HepG2 (cell line): ENCODE measurements around the gene ZC3H15. TPM values are rescaled to one million over a fixed set of nuclear protein-coding genes. Genes with fewer than 3 reads are reported as not detected.

Source experiments
- ATAC-seq: fragments of 200-7000 bp; cut with Tn5 transposase; 3 replicates; pipeline ENCODE4 v1.9.1; 2020; ENCODE audit warnings: mild to moderate bottlenecking, moderate library complexity
- BruUV-seq: library from RNA; stranded (reverse); fragments of 400-500 nt; replicated peaks from 2 replicates; lab custom pipeline; 2021; lab: Mats Ljungman, UMichigan
- CTCF ChIA-PET: fragments of 300-600 bp; formaldehyde crosslinking; extraction: SDS; loops from one replicate; lab custom pipeline; 2021; ENCODE audit warnings: low total read pairs, inconsistent platforms, low intra/inter-chr PET ratio; lab: Yijun Ruan, JAX
- POLR2A ChIA-PET: fragments of 350-600 bp; sonication (Branson Sonifier 250); formaldehyde crosslinking; loops from one replicate; lab custom pipeline; 2020; ENCODE audit warnings: antibody characterized with exemption, inconsistent platforms; lab: Yijun Ruan, JAX
- DNase-seq: peaks from one replicate; pipeline ENCODE4 v3.0.0-alpha.2; 2015; ENCODE audit warnings: low spot score
- FAIRE-seq: peaks from 3 replicates; lab custom pipeline; 2011; peaks lifted over from hg19 to GRCh38; lab: Jason Lieb, UNC
- H2AFZ ChIP-seq: one replicate; pipeline ENCODE4 v1.6.1; 2011; ENCODE audit warnings: low read length, inconsistent platforms
- H3K27ac ChIP-seq: fragments of 300-600 bp; 3 replicates; pipeline ENCODE4 v1.8.0; 2011; ENCODE audit warnings: mixed run types, mild to moderate bottlenecking, mixed read lengths, low read length, inconsistent platforms; ENCODE audit not compliant: insufficient read depth; ENCODE audit errors: extremely low read length
- H3K27me3 ChIP-seq, 2 experiments: fragments of 200-600 bp in 1 of 2; 2 replicates in 1 of 2; 3 replicates in 1 of 2; pipeline versions ENCODE4 v1.6.0 to v1.8.0; 2011; ENCODE audit warnings: low read length in 2 of 2, mild to moderate bottlenecking in 2 of 2, moderate library complexity in 2 of 2, inconsistent platforms in 1 of 2; ENCODE audit not compliant: insufficient read depth in 2 of 2, control insufficient read depth in 1 of 2
- H3K36me3 ChIP-seq, 2 experiments: fragments of 200-600 bp in 1 of 2; replicated peaks in 1 of 2; 2 replicates in 1 of 2; 3 replicates in 1 of 2; pipeline versions ENCODE4 v1.5.1 to v1.8.0; 2011; ENCODE audit warnings: low read length in 2 of 2, inconsistent platforms in 1 of 2; ENCODE audit not compliant: insufficient read depth in 2 of 2, control insufficient read depth in 1 of 2
- H3K4me1 ChIP-seq: 2 replicates; pipeline ENCODE4 v1.5.1; 2012; ENCODE audit warnings: low read length, inconsistent platforms; ENCODE audit not compliant: insufficient read depth
- H3K4me2 ChIP-seq: 2 replicates; pipeline ENCODE4 v1.6.0; 2011; ENCODE audit warnings: low read depth, low read length, inconsistent platforms
- H3K4me3 ChIP-seq, 3 experiments: fragments of 200-600 bp in 1 of 3; sonication (generic), shearing (Covaris generic) in 1 of 3; replicated peaks in 1 of 3; 2 replicates each; pipeline ENCODE4 v1.5.1; 2011 to 2016; ENCODE audit warnings: low read length in 3 of 3, inconsistent platforms in 2 of 3, low read depth in 2 of 3, mild to moderate bottlenecking in 2 of 3, control low read depth in 1 of 3, mixed read lengths in 1 of 3; ENCODE audit not compliant: insufficient read depth in 1 of 3
- H3K79me2 ChIP-seq: one replicate; pipeline ENCODE4 v1.6.1; 2011; ENCODE audit warnings: low read length, inconsistent platforms; ENCODE audit not compliant: insufficient read depth
- H3K9ac ChIP-seq: 2 replicates; pipeline ENCODE4 v1.6.0; 2011; ENCODE audit warnings: mild to moderate bottlenecking, low read depth, low read length, inconsistent platforms; ENCODE audit not compliant: insufficient read depth
- H3K9me3 ChIP-seq: 2 replicates; pipeline ENCODE4 v1.5.1; 2012; ENCODE audit warnings: mild to moderate bottlenecking, low read length
- H4K20me1 ChIP-seq: 2 replicates; pipeline ENCODE4 v1.6.0; 2011; ENCODE audit warnings: inconsistent platforms, mild to moderate bottlenecking, low read length, moderate library complexity; ENCODE audit not compliant: insufficient read depth
- KDM3A ChIP-seq: IDR thresholded peaks from 2 replicates; pipeline ENCODE4 v1.6.1; 2018; ENCODE audit warnings: low read depth, missing compliant biosample characterization
- MAFF ChIP-seq: IDR thresholded peaks from 2 replicates; pipeline ENCODE4 v1.6.1; 2011; ENCODE audit warnings: low read depth, low read length, improper control_type of control experiment
- MAFK ChIP-seq, 2 experiments: IDR thresholded peaks in 1 of 2; conservative IDR thresholded peaks in 1 of 2; 2 replicates each; pipeline ENCODE4 v1.6.1; 2011; ENCODE audit warnings: improper control_type of control experiment in 2 of 2, low read length in 2 of 2
- MAZ ChIP-seq, 2 experiments: sonication (generic) in 1 of 2; formaldehyde crosslinking in 1 of 2; IDR thresholded peaks; 2 replicates each; pipeline versions ENCODE4 v1.5.0 to v1.6.1; 2012 to 2020; ENCODE audit warnings: low read depth in 2 of 2, mild to moderate bottlenecking in 2 of 2, borderline replicate concordance in 1 of 2, improper control_type of control experiment in 1 of 2, low read length in 1 of 2, missing genetic modification reagents in 1 of 2, moderate library complexity in 1 of 2
- MBNL3 ChIP-seq: fragments of 250-450 bp; sonication (Bioruptor Pico); conservative IDR thresholded peaks from 2 replicates; pipeline ENCODE4 v1.8.0; 2022; ENCODE audit warnings: mild to moderate bottlenecking, inconsistent platforms
- ZC3H13 ChIP-seq: sonication (generic); formaldehyde crosslinking; IDR thresholded peaks from 2 replicates; pipeline ENCODE4 v1.8.1; 2023; ENCODE audit warnings: mild to moderate bottlenecking, missing genetic modification reagents, moderate library complexity
- ZIK1 ChIP-seq: sonication (generic); formaldehyde crosslinking; IDR thresholded peaks from 2 replicates; pipeline ENCODE4 v1.5.0; 2020; ENCODE audit warnings: mild to moderate bottlenecking, low read depth, missing genetic modification reagents, borderline replicate concordance
- ZNF335 ChIP-seq: sonication (generic); formaldehyde crosslinking; IDR thresholded peaks from 2 replicates; pipeline ENCODE4 v1.4.0; 2020; ENCODE audit warnings: missing genetic modification reagents
- ZNF460 ChIP-seq: sonication (generic); formaldehyde crosslinking; IDR thresholded peaks from 2 replicates; pipeline ENCODE4 v1.5.1; 2020; ENCODE audit warnings: missing genetic modification reagents, mild to moderate bottlenecking, borderline replicate concordance
- ZNF558 ChIP-seq: sonication (generic); formaldehyde crosslinking; IDR thresholded peaks from 2 replicates; pipeline ENCODE4 v1.9.0; 2022; ENCODE audit warnings: mild to moderate bottlenecking, missing genetic modification reagents, borderline replicate concordance
- ZNF629 ChIP-seq: sonication (generic); formaldehyde crosslinking; conservative IDR thresholded peaks from 2 replicates; pipeline ENCODE4 v1.5.0; 2020; ENCODE audit warnings: missing genetic modification reagents
- ZNF709 ChIP-seq: sonication (generic); formaldehyde crosslinking; IDR thresholded peaks from 2 replicates; pipeline ENCODE4 v1.5.0; 2020; ENCODE audit warnings: mild to moderate bottlenecking, missing genetic modification reagents
- ZSCAN9 ChIP-seq: IDR thresholded peaks from 2 replicates; pipeline ENCODE4 v1.6.1; 2016; ENCODE audit warnings: borderline replicate concordance
- WGBS: methylation state at CpG from one replicate; pipeline ENCODE4 v1.1.6; 2017; ENCODE audit warnings: low lambda C conversion rate; 5-methylcytosine and 5-hydroxymethylcytosine counted together
- in situ Hi-C: cut with HindIII; loops from 2 replicates; pipeline ENCODE4 v1.10.0; 2017; ENCODE audit warnings: low pct_unique_long_range_greater_than_20kb; ENCODE audit not compliant: extremely low pct_ligation_motif_present
- intact Hi-C: fragments of 100-400 bp; cut with micrococcal nuclease; formaldehyde crosslinking; loops from one replicate; pipeline ENCODE4 v1.10.0; 2022; ENCODE audit not compliant: unreplicated experiment
- polyA plus RNA-seq, 8 experiments: library from polyadenylated mRNA; depleted of rRNA in 3 of 8; stranded (reverse) in 7 of 8; unstranded in 1 of 8; fragments of >200 nt; fragmentation: Illumina TruSeq in 4 of 8; extraction: Trizol in 4 of 8; gene quantifications; 2 replicates each; pipeline versions ENCODE4 v1.2.1 to v1.2.3, GENCODE V29; 2011 to 2016; ENCODE audit warnings: low read depth in 4 of 8, missing spikeins in 1 of 8, mixed read lengths in 1 of 8; ENCODE audit not compliant: insufficient read depth in 1 of 8
- total RNA-seq, 5 experiments: library from RNA; depleted of rRNA; stranded (reverse); fragments of >200 nt; fragmentation: Illumina TruSeq; extraction: Trizol; gene quantifications; 2 replicates each; pipeline ENCODE4 v1.2.3, GENCODE V29; 2016; ENCODE audit warnings: low read depth in 1 of 5

The ZC3H15 gene
- total and polyA plus RNA-seq, 2 of the 13 experiments (the other 11 are each of a cell fraction or from before 2014, with no cell fraction given): 84.6 to 168 TPM

- H3K36me3 ChIP-seq: no peaks in the 10 kb centered on the region; a peak in 2 of 5 replicates
- H3K4me2 ChIP-seq: no peak overlapping the region
- H2AFZ ChIP-seq: no peak overlapping the region
- H3K4me1 ChIP-seq: no peaks in the 10 kb centered on the region
- FAIRE-seq: no peak
- H3K9ac ChIP-seq: no peak overlapping the region
- H3K27me3 ChIP-seq: no peaks in the 10 kb centered on the region
- H3K9me3 ChIP-seq: no peaks in the 10 kb centered on the region
- BruUV-seq: no TSS peak
- TF ChIP-seq ZSCAN9 (no peak), ZIK1 (CRISPR knock-in tag) (no peak), KDM3A (no peak), MAZ (IDR thresholded peaks at IDR 0.05; ENCODE audit: borderline replicate concordance, low read depth, low read length) (no peak), MAZ (CRISPR knock-in tag; IDR thresholded peaks at IDR 0.05; ENCODE audit: low read depth) (no peak), ZC3H13 (no peak), MAFF (peak; percentile 30; the same call in 1 of the 2 replicates), ZNF709 (CRISPR knock-in tag) (no peak), ZNF460 (CRISPR knock-in tag) (no peak), MAFK (conservative IDR thresholded peaks at IDR 0.05 in 1 of 2, IDR thresholded peaks at IDR 0.05 in 1 of 2; ENCODE audit: low read length in 2 of 2) (peak; percentile 51 to 61), ZNF558 (CRISPR knock-in tag) (no peak), MBNL3 (CRISPR knock-in tag) (no peak), ZNF335 (CRISPR knock-in tag) (no peak), ZNF629 (CRISPR knock-in tag) (no peak)
- TF ChIP-seq, all 625 proteins: peak for 2
- intact Hi-C loops: no loop called here
- no peaks in the 10 kb centered on the region for H4K20me1 ChIP-seq
- no peaks in the 10 kb centered on the region for H3K79me2 ChIP-seq
- ATAC-seq: no peak
- H3K4me3 ChIP-seq: no peak overlapping the region
- in situ Hi-C loops: no loop called here
- DNase-seq: no peak
- ChIA-PET CTCF (no interaction called here), POLR2A (no interaction called here)
- 100% methylated on average over 2 of the region's 2 CpGs for WGBS
- no peak overlapping the region for H3K27ac ChIP-seq
Measured at GRCh38 chr2:186522450-186522849, 36.4 kb downstream of the ZC3H15 start.
